GM21723 (cell line): ENCODE data around the gene CHPF2.

Experiments used
- ATAC-seq: cut with Tn5 transposase; IDR thresholded peaks from one replicate; pipeline ENCODE4 v1.9.1; 2021; ENCODE audit warnings: mild to moderate bottlenecking, moderate library complexity; ENCODE audit not compliant: unreplicated experiment

CHPF2 gene

DNA sequence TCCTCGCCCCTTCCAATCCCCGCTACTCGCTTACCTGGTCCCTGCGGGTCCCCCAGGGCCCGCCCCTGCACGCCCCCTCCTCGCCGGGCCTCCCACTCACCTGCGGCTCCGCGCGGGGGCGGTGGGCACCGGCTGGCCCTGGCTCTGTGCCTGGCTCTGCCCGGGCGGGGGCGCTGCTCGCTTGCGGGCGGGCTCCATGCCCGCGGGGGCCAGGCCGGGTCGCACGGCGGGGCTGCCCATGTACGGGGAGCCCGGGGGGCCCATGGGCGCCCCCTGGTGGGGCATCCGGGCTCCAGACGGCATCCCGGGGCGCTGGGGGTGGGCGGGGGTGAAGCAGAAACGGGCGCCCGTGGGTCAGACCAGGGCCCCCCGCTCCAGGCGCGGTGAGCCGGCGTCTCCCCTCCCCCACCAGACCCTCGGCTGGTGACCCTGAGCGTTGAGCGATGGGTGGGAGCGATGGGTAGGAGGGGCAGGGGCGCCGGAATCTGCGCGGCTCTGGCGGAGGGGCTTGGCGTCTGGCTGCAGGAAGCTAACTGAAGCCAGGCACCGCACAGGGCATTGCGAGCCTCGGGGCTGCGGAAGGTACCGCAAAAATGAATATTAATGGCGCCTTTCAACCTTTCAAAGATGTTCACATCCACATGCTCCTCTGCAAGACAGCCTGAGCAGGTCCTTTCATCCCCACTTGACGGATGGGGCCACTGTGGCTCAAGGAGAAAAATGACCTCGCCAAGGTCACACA lies 13.2 kb downstream of the CHPF2 start:
- no peak for ATAC-seq

- no peak for ATAC-seq
Measured at GRCh38 chr7:151246102-151246850, 14.0 kb downstream of the CHPF2 start.

GRCh38 chr7:151246851-151247580 lies 14.7 kb downstream of the CHPF2 start:
- ATAC-seq: no peak

DNA sequence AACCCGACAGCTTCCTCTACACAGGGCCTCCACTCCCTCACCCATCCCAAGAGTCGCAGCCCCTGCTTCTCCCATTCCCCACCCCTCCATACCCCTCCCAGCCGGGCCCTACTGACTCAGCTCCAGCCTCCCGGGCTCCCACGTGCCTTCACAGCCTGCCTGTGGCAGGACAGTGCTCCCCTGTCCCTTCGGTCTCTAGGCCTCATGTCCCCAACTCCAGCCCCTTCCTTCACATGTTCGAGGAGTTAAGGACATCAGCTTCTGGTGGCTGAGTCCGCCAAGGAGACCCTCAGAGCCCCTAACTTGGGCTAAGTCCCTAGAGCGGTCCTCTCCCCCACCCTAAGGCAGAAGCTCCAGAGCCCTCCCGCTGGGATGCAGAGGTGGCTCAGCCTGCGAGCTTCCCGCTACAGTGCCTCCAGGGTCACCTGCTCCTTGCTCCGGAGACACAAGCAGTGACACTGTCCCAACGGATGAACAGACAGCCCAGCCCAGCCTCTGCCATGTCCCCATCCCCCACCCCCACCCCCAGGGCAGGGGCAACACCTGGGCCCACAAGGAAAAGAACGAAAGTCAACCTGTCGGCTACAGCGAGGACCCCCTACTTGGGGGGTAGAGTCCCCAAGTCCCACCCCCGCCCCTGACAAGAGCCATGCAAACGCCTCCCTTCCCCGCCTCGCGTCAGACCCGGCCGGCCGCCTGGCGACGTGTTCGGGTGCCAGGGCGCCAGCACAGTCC lies 15.5 kb downstream of the CHPF2 start:
- ATAC-seq: no peak

- no peak for ATAC-seq
Measured at GRCh38 chr7:151248346-151249033, 16.2 kb downstream of the CHPF2 start, which contains the start of gene SMARCD3. Gene SMARCD3, minus strand, starts transcription at chr7:151248694. Its CDS starts 132 bp downstream, at chr7:151248562.

DNA sequence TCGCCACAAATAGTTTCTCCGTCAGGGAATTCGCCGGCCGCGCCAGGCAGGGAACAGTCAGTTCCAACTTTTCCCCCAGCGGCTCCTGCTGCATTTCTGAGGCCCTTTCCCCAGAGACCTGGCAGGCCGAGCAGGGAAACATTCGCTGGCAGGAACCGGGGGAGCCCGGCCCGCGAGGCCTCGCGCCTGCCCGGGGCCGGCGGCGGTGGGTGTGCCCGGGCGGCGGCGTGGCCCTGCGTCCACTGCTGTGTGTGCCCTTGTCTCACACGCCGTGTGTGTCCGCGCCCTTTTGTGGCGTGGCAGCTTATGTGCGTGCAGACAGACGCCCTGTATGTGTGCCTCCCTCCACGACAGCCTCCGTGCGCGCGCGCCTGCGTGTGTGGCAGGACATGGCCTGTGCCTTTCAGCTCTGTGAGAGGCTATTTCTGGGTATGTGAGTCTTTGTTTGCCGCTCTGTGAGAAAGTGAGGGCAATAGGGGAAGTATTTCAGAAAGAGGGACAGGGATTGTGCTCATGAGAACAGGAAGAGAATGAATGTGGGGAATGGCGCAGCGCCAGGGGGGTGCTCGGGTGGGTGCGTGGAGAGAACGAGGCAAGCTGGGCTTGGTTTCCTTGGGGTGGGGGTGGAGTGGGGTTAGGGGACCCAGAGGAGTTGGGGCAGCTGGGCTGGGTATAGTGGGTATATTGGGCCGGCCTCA lies 16.9 kb downstream of the CHPF2 start:
- ATAC-seq: no peak

GRCh38 chr7:151249732-151250072 lies 17.4 kb downstream of the CHPF2 start:
- no peak for ATAC-seq

GRCh38 chr7:151250181-151251132 lies 18.2 kb downstream of the CHPF2 start:
- ATAC-seq: no peak

DNA sequence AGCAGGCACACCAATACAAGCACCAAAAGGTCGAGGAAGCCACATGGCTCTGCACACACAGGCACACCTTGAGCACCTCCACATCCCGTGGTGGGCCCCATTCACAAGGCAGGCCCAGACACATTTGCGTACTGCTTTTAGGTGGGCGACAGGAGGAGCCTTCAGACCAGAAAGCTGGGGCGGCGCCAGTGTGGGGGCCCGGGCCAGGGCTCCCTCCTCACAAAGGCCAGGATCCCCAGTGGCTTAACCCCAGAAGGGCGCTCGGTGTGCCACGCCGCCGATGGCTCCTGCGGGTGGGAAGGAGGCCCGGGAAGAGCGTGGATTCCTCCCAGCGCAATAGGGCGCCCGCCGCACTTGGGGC lies 19.0 kb downstream of the CHPF2 start:
- ATAC-seq: no peak

DNA sequence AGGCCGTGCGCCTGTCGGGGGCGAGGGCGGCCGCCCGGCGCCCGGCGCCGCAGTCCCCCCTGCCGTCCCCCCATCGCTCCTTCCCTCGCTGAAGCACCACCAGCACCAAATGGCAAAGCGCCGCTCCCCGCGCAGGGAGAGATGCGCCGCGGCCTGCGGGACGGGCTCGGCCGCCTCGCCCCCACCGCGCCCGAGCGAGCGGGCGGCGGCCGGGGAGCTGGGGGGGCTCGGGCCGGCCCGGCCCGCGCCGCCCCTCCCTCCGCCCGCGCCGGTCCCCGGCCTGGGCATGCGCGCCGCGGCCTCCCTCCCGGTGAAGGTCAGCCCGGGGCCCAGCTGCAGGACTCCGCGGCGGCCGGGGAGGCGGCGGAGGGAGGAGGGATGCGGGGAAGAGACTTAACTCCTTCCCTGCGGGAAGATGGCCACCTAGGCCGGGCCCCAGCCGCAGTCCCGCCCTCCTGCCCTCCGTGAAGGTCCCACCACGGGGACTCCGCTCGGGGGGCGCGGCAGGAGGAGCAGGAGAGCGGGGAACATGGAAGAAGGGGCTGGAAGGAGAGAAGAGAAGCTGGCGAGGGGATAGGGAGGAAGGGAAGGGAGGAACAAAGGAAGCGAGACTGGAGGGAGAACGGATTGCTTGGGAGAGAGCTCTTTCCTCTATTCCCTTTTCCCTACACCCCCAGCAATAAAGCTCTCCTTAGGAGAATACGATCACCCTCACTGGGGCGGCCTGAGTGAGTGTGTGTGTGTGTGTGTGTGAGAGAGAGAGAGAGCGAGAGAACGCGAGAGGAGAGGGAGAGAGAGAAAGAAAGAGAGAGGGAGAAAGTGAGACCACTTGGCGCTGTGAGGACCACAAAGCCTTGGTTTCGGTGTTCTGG lies 19.6 kb downstream of the CHPF2 start:
- ATAC-seq: no peak

- no peak for ATAC-seq
Measured at GRCh38 chr7:151252561-151252835, 20.2 kb downstream of the CHPF2 start.

DNA sequence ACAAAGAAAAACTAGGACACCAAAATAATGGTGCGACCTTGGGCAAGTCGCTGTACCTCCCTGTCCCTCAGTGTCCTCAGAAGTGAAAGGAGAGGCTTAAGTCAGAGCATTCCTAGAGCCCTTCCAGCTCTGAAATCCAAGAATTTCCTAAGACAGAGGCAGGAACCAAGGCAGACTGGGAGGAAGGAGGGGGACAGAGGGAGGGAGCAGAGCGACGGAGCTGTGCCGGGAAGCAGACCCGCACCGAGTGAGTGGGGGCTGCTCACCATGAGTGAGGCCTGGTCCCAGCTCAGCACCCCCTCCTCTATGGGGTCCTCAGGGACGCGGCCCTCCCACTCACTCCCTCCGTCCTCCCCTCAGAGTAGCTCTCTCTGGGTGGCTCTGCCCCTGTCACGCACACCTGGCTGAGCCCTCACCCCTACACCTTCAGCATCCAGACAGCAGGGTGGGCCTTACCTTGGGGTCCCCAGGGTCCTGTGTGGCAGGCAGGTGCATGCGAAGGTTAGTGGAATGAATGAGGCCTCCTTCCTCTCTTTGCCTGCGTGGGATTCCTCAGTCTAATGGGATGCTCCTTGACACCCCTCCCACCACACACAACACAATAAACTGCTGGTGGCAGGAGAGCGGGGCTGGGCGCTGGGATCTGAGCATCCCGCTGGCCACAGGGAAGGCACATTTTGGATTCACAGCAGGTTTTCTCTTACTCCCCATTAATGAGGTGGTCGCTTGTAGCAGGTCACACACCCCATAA lies 20.9 kb downstream of the CHPF2 start:
- no peak for ATAC-seq

DNA sequence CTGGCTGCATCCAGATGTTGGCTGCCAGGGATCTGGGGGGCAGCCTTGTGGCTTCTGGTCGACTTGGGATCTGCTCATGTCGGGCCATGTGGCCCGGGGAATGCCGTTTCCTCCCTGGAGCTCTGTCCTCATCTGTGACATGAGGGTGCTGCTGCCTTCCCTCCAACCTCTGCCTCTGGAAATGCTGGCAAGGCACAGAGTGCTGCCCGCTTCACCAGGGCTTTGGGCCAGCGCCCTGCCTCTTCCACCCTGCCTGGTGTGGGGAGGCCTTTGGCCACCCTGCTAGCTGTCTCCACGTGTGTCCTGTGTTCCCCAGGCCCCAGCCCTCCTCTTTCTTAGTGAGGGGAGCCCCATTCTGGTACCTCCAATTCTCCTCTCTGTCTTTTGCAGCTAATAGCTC lies 22.0 kb downstream of the CHPF2 start:
- no peak for ATAC-seq

GRCh38 chr7:151254851-151255250 lies 22.6 kb downstream of the CHPF2 start:
- ATAC-seq: no peak

GRCh38 chr7:151255390-151255789 lies 23.1 kb downstream of the CHPF2 start:
- ATAC-seq: no peak

- ATAC-seq: no peak
Measured at GRCh38 chr7:151256410-151257045, 24.2 kb downstream of the CHPF2 start.

GRCh38 chr7:151257990-151258389 lies 25.7 kb downstream of the CHPF2 start:
- no peak for ATAC-seq
